Lower lobe of right lung (tissue), 2 donors: ENCODE results near the gene PCOLCE2. TPM values are rescaled to one million over a fixed set of nuclear protein-coding genes. Genes with fewer than 3 reads are reported as not detected.

Source experiments
- ATAC-seq, 2 donors: fragments of 200-7000 bp; cut with Tn5 transposase; one replicate each; pipeline ENCODE4 v1.9.1; 2020 to 2022; ENCODE audit warnings: mild to moderate bottlenecking in 2 of 2, moderate library complexity in 2 of 2
- DNase-seq: peaks from one replicate; pipeline ENCODE4 v3.0.0-alpha.2; 2020
- H3K27ac ChIP-seq: fragments of 200-600 bp; one replicate; pipeline ENCODE4 v1.8.0; 2022
- H3K27me3 ChIP-seq: fragments of 200-600 bp; one replicate; pipeline ENCODE4 v1.8.0; 2022; ENCODE audit warnings: low read depth
- H3K36me3 ChIP-seq: fragments of 200-600 bp; one replicate; pipeline ENCODE4 v1.8.0; 2022; ENCODE audit warnings: mild to moderate bottlenecking
- H3K4me1 ChIP-seq: fragments of 200-600 bp; one replicate; pipeline ENCODE4 v1.8.0; 2022
- H3K4me3 ChIP-seq: fragments of 200-600 bp; one replicate; pipeline ENCODE4 v1.8.0; 2022; ENCODE audit warnings: mild to moderate bottlenecking
- H3K9me3 ChIP-seq: fragments of 200-600 bp; one replicate; pipeline ENCODE4 v1.8.0; 2022
- intact Hi-C: fragments of 100-400 bp; cut with DNase I; formaldehyde crosslinking; loops from one replicate; pipeline ENCODE4 v1.11.0; 2022
- total RNA-seq: library from RNA; stranded (reverse); fragmentation: NEBNext Ultra II Directional; extraction: Animal tissue kit (Norgen Biotek cat#: 25700); gene quantifications from one replicate; pipeline ENCODE4 v1.2.1, GENCODE V29; 2021
- TF ChIP-seq, protein P1 (sequence below): fragments of 200-600 bp; IDR thresholded peaks from one replicate; pipeline ENCODE4 v1.8.0; 2022; ENCODE audit warnings: antibody characterized with exemption, mild to moderate bottlenecking
- donor health status: DM: no; HTN: yes; CAD: no; lungs with severe emphysema.

PCOLCE2 gene
- total RNA-seq, 1 donor from 2014 or later, result 41.0 TPM

DNA sequence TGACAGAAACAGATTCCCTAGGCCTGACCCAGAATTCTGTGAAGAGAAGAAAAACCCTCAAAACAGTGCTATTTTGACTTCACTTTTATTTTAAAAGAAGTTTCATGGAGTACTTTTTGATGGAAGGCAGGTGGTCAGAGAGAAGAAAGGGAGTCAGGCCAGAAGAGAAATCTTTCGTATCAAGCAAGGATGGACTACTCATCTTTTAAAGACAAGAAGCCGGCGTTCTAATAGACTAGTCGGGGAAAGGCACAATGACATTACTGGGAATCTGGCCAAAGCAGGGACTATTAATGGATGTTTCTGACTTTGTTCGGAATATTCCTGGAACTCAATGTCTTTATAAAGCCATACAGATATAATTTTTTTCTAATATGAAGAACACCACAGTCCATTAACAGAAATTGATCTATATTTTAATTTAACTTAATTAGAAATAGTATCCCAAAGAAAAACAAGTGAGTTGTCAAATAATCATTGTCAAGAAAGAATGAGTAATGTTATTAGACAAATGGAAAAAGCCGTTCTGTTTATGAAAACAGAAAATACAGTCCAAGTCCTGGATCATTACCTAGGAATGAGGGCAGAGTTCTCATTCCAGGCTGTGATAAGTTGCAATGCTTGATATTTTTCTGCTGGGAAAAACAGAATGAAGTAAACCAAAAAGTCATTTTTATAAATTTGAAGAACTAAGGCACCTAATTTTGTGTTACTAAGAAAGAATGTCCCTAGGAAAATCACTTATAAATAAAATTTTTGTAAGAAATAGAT is 23.7 kb upstream of the PCOLCE2 start:
- no peaks in the 10 kb centered on the region for H3K9me3 ChIP-seq
- DNase-seq (no peak), ATAC-seq (no peak)
- no peaks in the 10 kb centered on the region for H3K4me1 ChIP-seq
- H3K27me3 ChIP-seq, result no peaks in the 10 kb centered on the region
- H3K27ac ChIP-seq, result no peak overlapping the region
- H3K4me3 ChIP-seq, result no peak overlapping the region
- H3K36me3 ChIP-seq, result no peaks in the 10 kb centered on the region
- intact Hi-C loops, result no loop called here
- TF ChIP-seq, protein P1, sequence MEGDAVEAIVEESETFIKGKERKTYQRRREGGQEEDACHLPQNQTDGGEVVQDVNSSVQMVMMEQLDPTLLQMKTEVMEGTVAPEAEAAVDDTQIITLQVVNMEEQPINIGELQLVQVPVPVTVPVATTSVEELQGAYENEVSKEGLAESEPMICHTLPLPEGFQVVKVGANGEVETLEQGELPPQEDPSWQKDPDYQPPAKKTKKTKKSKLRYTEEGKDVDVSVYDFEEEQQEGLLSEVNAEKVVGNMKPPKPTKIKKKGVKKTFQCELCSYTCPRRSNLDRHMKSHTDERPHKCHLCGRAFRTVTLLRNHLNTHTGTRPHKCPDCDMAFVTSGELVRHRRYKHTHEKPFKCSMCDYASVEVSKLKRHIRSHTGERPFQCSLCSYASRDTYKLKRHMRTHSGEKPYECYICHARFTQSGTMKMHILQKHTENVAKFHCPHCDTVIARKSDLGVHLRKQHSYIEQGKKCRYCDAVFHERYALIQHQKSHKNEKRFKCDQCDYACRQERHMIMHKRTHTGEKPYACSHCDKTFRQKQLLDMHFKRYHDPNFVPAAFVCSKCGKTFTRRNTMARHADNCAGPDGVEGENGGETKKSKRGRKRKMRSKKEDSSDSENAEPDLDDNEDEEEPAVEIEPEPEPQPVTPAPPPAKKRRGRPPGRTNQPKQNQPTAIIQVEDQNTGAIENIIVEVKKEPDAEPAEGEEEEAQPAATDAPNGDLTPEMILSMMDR, result no peak

DNA sequence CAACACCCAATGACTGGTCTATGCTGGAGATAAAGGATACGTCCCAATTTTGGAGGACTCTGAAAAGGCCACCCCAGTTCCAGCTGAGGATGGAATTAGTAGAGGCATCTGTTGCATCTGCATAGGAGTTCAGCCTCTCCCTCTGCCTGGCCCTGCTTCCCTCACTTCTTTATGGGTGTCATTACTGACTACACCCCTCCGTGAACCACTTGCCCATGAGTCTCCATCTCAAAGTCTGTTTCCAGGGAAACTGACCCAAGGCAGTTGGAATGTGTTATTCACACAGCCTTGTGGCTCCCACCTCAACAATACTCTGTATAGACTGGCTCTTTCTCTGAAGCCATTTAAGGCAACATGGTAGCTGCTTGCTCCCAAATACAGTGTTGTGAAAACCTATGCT is 21.4 kb upstream of the PCOLCE2 start:
- intact Hi-C loops, result no loop called here
- Histone ChIP-seq H3K4me1 (no peaks in the 10 kb centered on the region), H3K36me3 (no peaks in the 10 kb centered on the region), H3K27me3 (no peaks in the 10 kb centered on the region), H3K9me3 (no peaks in the 10 kb centered on the region), H3K27ac (no peak overlapping the region), H3K4me3 (no peak overlapping the region)
- TF ChIP-seq, protein P1, result no peak
- no peak for ATAC-seq
- no peak for DNase-seq

DNA sequence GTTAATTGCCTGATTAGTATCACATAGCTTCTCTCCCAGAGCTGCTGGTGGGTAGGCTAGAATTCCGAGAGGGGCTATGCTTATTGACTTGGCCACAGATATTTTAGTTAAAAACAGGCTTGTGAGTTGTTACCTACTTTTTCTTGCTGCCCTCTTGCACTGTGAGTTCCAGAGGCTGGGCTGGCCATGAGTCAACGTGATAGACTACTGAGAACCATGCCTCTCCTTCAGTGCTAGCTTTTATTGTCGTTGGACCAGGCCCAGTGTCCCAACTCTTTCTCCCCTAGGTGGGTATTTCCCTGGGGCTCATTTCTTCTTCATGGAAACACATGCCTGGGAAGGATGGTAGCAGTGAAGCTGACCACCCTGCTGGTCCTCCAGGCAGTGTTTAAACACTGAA is 20.4 kb upstream of the PCOLCE2 start:
- no peak overlapping the region for H3K4me3 ChIP-seq
- no peaks in the 10 kb centered on the region for H3K27me3 ChIP-seq
- TF ChIP-seq, protein P1, result no peak
- ATAC-seq (no peak), DNase-seq (no peak)
- intact Hi-C loops, result no loop called here
- no peaks in the 10 kb centered on the region for H3K36me3 ChIP-seq
- H3K27ac ChIP-seq, result no peak overlapping the region
- H3K9me3 ChIP-seq, result no peaks in the 10 kb centered on the region
- H3K4me1 ChIP-seq, result no peaks in the 10 kb centered on the region

DNA sequence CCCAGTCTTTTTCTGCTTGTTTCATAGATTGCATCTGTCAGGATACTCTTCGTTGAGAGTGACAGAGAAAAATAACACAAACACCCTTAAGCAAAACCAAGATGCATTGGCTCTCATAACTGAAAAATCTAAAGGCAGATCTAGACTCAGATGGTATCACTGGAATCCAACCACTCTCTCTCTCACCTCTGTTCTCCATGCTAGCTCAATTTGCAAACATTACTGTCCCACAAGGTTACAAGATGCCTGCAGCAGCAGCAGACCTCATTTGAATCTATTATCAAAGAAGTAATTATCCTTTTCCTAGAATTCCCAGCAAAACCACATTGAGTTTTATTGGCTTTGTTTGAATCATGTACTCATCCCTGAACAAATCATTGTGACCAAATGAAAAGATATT is 19.1 kb upstream of the PCOLCE2 start:
- H3K27ac ChIP-seq, result no peak overlapping the region
- TF ChIP-seq, protein P1, result no peak
- no peaks in the 10 kb centered on the region for H3K27me3 ChIP-seq
- no peaks in the 10 kb centered on the region for H3K36me3 ChIP-seq
- H3K4me1 ChIP-seq, result no peaks in the 10 kb centered on the region
- no peak overlapping the region for H3K4me3 ChIP-seq
- H3K9me3 ChIP-seq, result no peaks in the 10 kb centered on the region
- no peak for ATAC-seq
- no peak for DNase-seq
- intact Hi-C loops, result no loop called here

DNA sequence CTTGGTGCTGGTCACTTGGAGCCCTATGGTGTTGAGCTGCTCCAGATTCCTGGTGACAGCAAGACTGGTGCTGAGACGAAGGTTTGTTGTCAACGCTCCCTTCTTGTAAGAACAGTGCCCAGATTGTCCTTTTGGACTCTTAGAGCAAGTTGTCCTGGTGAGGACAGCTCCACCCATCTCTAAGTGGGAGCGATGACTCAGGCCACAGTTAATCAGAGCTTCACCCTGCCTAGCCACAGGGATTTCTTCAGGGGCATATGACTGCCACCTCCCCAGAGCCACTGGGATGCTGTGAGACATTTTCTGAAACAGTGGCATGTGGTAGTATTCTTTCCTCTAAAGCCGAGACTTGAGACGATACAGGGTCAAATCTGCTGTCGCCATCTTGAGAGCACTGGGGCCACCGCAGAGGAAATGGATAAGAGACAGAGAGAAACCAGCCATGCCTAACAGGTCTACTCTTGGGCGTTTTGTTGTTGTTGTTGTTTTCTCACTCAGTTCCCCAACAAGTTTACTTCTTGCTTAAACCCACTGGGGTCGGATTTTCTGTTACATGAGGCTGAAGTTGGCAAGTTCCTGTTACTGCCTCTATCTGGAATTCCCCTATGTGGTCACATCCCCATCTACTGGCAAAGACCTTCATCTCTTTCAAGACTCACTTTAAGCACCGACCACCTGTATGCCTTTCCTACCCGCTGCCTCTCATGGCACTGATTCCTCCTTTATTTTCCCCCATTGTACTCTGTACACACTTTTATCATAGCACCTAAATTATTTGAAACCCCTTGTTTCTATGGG is 16.0 kb upstream of the PCOLCE2 start:
- Histone ChIP-seq H3K27me3 (no peaks in the 10 kb centered on the region), H3K9me3 (no peaks in the 10 kb centered on the region), H3K27ac (no peak overlapping the region), H3K4me3 (no peak overlapping the region), H3K36me3 (no peaks in the 10 kb centered on the region), H3K4me1 (no peaks in the 10 kb centered on the region)
- intact Hi-C loops, result no loop called here
- peak; percentile 62 to 77 for ATAC-seq
- TF ChIP-seq, protein P1, result no peak
- no peak for DNase-seq
